IMR-90 (cell line): ENCODE data around the gene DOCK10. TPM values are rescaled to one million over a fixed set of nuclear protein-coding genes. Genes with fewer than 3 reads are reported as not detected.

Experiments used
- ATAC-seq: fragments of 200-7000 bp; cut with Tn5 transposase; 2 replicates; pipeline ENCODE4 v1.9.1; 2020; ENCODE audit warnings: low read depth, mild to moderate bottlenecking, moderate library complexity
- BruUV-seq: library from RNA; stranded (reverse); fragments of 400-500 nt; replicated peaks from 2 replicates; lab custom pipeline; 2021; lab: Mats Ljungman, UMichigan
- CTCF ChIA-PET: fragments of 300-600 bp; formaldehyde crosslinking; extraction: SDS; loops from one replicate; lab custom pipeline; 2021; ENCODE audit warnings: antibody characterized with exemption; lab: Yijun Ruan, JAX
- POLR2A ChIA-PET: fragments of 300-600 bp; sonication (Branson Sonifier 250); formaldehyde crosslinking; loops from one replicate; lab custom pipeline; 2022; ENCODE audit warnings: antibody characterized with exemption; ENCODE audit not compliant: unreplicated experiment; lab: Charles Lee
- DNase-seq: peaks from one replicate; pipeline ENCODE4 v3.0.0; 2013
- H2AFZ ChIP-seq: replicated peaks from 2 replicates; pipeline ENCODE3; 2013; ENCODE audit warnings: low read length, mild to moderate bottlenecking; ENCODE audit not compliant: poor library complexity
- H2AK5ac ChIP-seq: 2 replicates; pipeline ENCODE4 v1.6.1; 2013; ENCODE audit warnings: low read depth, low read length, inconsistent platforms
- H2AK9ac ChIP-seq: replicated peaks from 2 replicates; pipeline ENCODE3; 2013; ENCODE audit warnings: mild to moderate bottlenecking, low read depth, low read length, moderate library complexity; ENCODE audit not compliant: poor library complexity
- H2BK120ac ChIP-seq: 2 replicates; pipeline ENCODE4 v1.6.1; 2013; ENCODE audit warnings: low read depth, low read length, inconsistent platforms
- H2BK15ac ChIP-seq: 3 replicates; pipeline ENCODE4 v1.6.1; 2013; ENCODE audit warnings: low read depth, low read length, inconsistent platforms
- H2BK20ac ChIP-seq: 2 replicates; pipeline ENCODE4 v1.6.1; 2013; ENCODE audit warnings: low read depth, mild to moderate bottlenecking, inconsistent platforms, low read length, moderate library complexity
- H2BK5ac ChIP-seq: 2 replicates; pipeline ENCODE4 v1.6.1; 2013; ENCODE audit warnings: mild to moderate bottlenecking, low read depth, low read length, inconsistent platforms; ENCODE audit not compliant: poor library complexity, severe bottlenecking
- H3K14ac ChIP-seq: replicated peaks from 2 replicates; pipeline ENCODE4 v1.6.1; 2013; ENCODE audit warnings: low read depth, low read length, inconsistent platforms
- H3K18ac ChIP-seq: 2 replicates; pipeline ENCODE4 v1.6.1; 2013; ENCODE audit warnings: low read depth, low read length, control low read depth
- H3K23ac ChIP-seq: 2 replicates; pipeline ENCODE4 v1.6.1; 2013; ENCODE audit warnings: low read depth, low read length, inconsistent platforms
- H3K27ac ChIP-seq: 2 replicates; pipeline ENCODE4 v1.5.1; 2013; ENCODE audit warnings: mild to moderate bottlenecking, control low read depth, low read length; ENCODE audit not compliant: insufficient read depth
- H3K27me3 ChIP-seq: 2 replicates; pipeline ENCODE4 v1.6.1; 2013; ENCODE audit warnings: low read length; ENCODE audit not compliant: control insufficient read depth, insufficient read depth
- H3K36me3 ChIP-seq: 2 replicates; pipeline ENCODE4 v1.6.1; 2013; ENCODE audit warnings: low read length, mixed read lengths; ENCODE audit not compliant: control insufficient read depth, insufficient read depth
- H3K4ac ChIP-seq: 2 replicates; pipeline ENCODE4 v1.6.1; 2013; ENCODE audit warnings: low read depth, low read length, inconsistent platforms
- H3K4me1 ChIP-seq: 2 replicates; pipeline ENCODE4 v1.6.1; 2013; ENCODE audit warnings: low read length, mixed read lengths; ENCODE audit not compliant: control insufficient read depth, insufficient read depth
- H3K4me2 ChIP-seq: 2 replicates; pipeline ENCODE4 v1.6.1; 2013; ENCODE audit warnings: low read depth, mild to moderate bottlenecking, control low read depth, low read length, moderate library complexity
- H3K4me3 ChIP-seq: 2 replicates; pipeline ENCODE4 v1.5.1; 2013; ENCODE audit warnings: low read depth, mild to moderate bottlenecking, control low read depth, low read length, moderate library complexity; ENCODE audit not compliant: insufficient read depth
- H3K56ac ChIP-seq: 2 replicates; pipeline ENCODE4 v1.6.1; 2013; ENCODE audit warnings: low read length, inconsistent platforms; ENCODE audit not compliant: insufficient read depth; ENCODE audit errors: extremely low read depth
- H3K79me1 ChIP-seq, 2 experiments: 2 replicates each; pipeline ENCODE4 v1.6.1; 2013; ENCODE audit warnings: low read length in 2 of 2, inconsistent platforms in 1 of 2, low read depth in 1 of 2
- H3K9ac ChIP-seq: 2 replicates; pipeline ENCODE4 v1.6.1; 2013; ENCODE audit warnings: low read depth, low read length, control low read depth
- H3K9me1 ChIP-seq: 2 replicates; pipeline ENCODE4 v1.6.1; 2013; ENCODE audit warnings: low read length, inconsistent platforms; ENCODE audit not compliant: insufficient read depth
- H3K9me3 ChIP-seq: 2 replicates; pipeline ENCODE4 v1.6.1; 2013; ENCODE audit warnings: low read length; ENCODE audit not compliant: control insufficient read depth, insufficient read depth
- H4K20me1 ChIP-seq: 2 replicates; pipeline ENCODE4 v1.6.1; 2013; ENCODE audit warnings: low read length, inconsistent platforms; ENCODE audit not compliant: insufficient read depth
- H4K5ac ChIP-seq: 2 replicates; pipeline ENCODE4 v1.6.1; 2013; ENCODE audit warnings: mild to moderate bottlenecking, low read depth, low read length, control low read depth
- H4K8ac ChIP-seq, 2 experiments: 2 replicates each; pipeline ENCODE4 v1.6.1; 2013; ENCODE audit warnings: low read depth in 2 of 2, low read length in 2 of 2, control low read depth in 1 of 2, inconsistent platforms in 1 of 2
- H4K91ac ChIP-seq: 2 replicates; pipeline ENCODE4 v1.6.1; 2013; ENCODE audit warnings: low read depth, low read length, inconsistent platforms; ENCODE audit not compliant: insufficient read depth
- BHLHE40 ChIP-seq: fragments of 150-350 bp; IDR thresholded peaks from 2 replicates; pipeline ENCODE4 v1.6.1; 2016; ENCODE audit warnings: mild to moderate bottlenecking, low read depth, low read length
- CEBPB ChIP-seq: IDR thresholded peaks from 2 replicates; pipeline ENCODE4 v1.6.1; 2012; ENCODE audit warnings: low read depth, low read length, improper control_type of control experiment
- CHD1 ChIP-seq: IDR thresholded peaks from 2 replicates; pipeline ENCODE4 v1.6.1; 2012; ENCODE audit warnings: low read depth, low read length, improper control_type of control experiment
- FOS ChIP-seq: fragments of 150-350 bp; IDR thresholded peaks from 2 replicates; pipeline ENCODE4 v1.6.1; 2016; ENCODE audit warnings: low read depth, low read length
- MAFK ChIP-seq: IDR thresholded peaks from 2 replicates; pipeline ENCODE4 v1.6.1; 2012; ENCODE audit warnings: low read depth, low read length, improper control_type of control experiment
- MAZ ChIP-seq: IDR thresholded peaks from 2 replicates; pipeline ENCODE4 v1.6.1; 2012; ENCODE audit warnings: low read depth, mild to moderate bottlenecking, low read length, improper control_type of control experiment, moderate library complexity, borderline replicate concordance
- MXI1 ChIP-seq: IDR thresholded peaks from 2 replicates; pipeline ENCODE4 v1.6.1; 2012; ENCODE audit warnings: low read depth, mild to moderate bottlenecking, low read length, moderate library complexity, borderline replicate concordance
- NFE2L2 ChIP-seq: fragments of 150-350 bp; IDR thresholded peaks from 2 replicates; pipeline ENCODE4 v1.6.1; 2016; ENCODE audit warnings: low read depth, mild to moderate bottlenecking, low read length
- POLR2A ChIP-seq: IDR thresholded peaks from 2 replicates; pipeline ENCODE4 v1.6.1; 2012; ENCODE audit warnings: mild to moderate bottlenecking, low read depth, low read length
- RAD21 ChIP-seq: IDR thresholded peaks from 2 replicates; pipeline ENCODE4 v1.6.1; 2012; ENCODE audit warnings: low read length, improper control_type of control experiment
- RCOR1 ChIP-seq: IDR thresholded peaks from 2 replicates; pipeline ENCODE4 v1.6.1; 2012; ENCODE audit warnings: mild to moderate bottlenecking, low read length, improper control_type of control experiment; ENCODE audit not compliant: insufficient replicate concordance
- RFX5 ChIP-seq: IDR thresholded peaks from 2 replicates; pipeline ENCODE4 v1.8.0; 2012; ENCODE audit warnings: low read depth, mild to moderate bottlenecking, low read length, moderate library complexity
- SMC3 ChIP-seq: fragments of 150-350 bp; IDR thresholded peaks from 2 replicates; pipeline ENCODE4 v1.6.1; 2016; ENCODE audit warnings: low read depth, mild to moderate bottlenecking, antibody characterized with exemption, low read length, moderate library complexity
- USF2 ChIP-seq: fragments of 150-350 bp; IDR thresholded peaks from 2 replicates; pipeline ENCODE4 v1.6.1; 2017; ENCODE audit warnings: mild to moderate bottlenecking, antibody characterized with exemption, low read length, low read depth
- WGBS, 2 experiments: methylation state at CpG; one replicate each; pipeline versions ENCODE4 v1.1.5 to v1.1.7; 2013; ENCODE audit warnings: missing lambda C conversion rate in 2 of 2; ENCODE audit not compliant: insufficient read length in 1 of 2; ENCODE audit errors: extremely low coverage in 2 of 2; 5-methylcytosine and 5-hydroxymethylcytosine counted together
- dilution Hi-C: fragments of 300-500 bp; cut with HindIII; formaldehyde crosslinking; loops from one replicate; pipeline ENCODE4 v1.14.3; 2018; ENCODE audit warnings: low sequenced_read_pairs; ENCODE audit not compliant: unreplicated experiment
- in situ Hi-C: fragments of 300-500 bp; cut with MboI; formaldehyde crosslinking; loops from 3 replicates; pipeline ENCODE4 v1.14.3; 2019; ENCODE audit warnings: low sequenced_read_pairs, inconsistent platforms, mixed read lengths
- intact Hi-C: fragments of 100-400 bp; cut with micrococcal nuclease; formaldehyde crosslinking; loops from 2 replicates; pipeline ENCODE4 v1.10.0; 2022
- polyA plus RNA-seq, 3 experiments: library from polyadenylated mRNA; depleted of rRNA; stranded (reverse); fragments of >200 nt; gene quantifications; 2 replicates each; pipeline ENCODE4 v1.2.3, GENCODE V29; 2012; ENCODE audit warnings: low replicate concordance in 1 of 3
- total RNA-seq: library from RNA; depleted of rRNA; stranded (reverse); fragments of >200 nt; gene quantifications from 2 replicates; pipeline ENCODE4 v1.2.3, GENCODE V29; 2012

DOCK10 gene
- total and polyA plus RNA-seq, 2 of the 4 experiments (the other 2 are of a cell fraction) = 58.6 to 75.3 TPM

- no peaks in the 10 kb centered on the region for H3K36me3 ChIP-seq
- intact Hi-C loops (no loop called here), dilution Hi-C loops (no loop called here), in situ Hi-C loops (no loop called here)
- ChIA-PET POLR2A (no interaction called here), CTCF (no interaction called here)
- no peaks in the 10 kb centered on the region for H3K27me3 ChIP-seq
- DNase-seq (no peak), ATAC-seq (no peak)
- H3K4me1 ChIP-seq = no peaks in the 10 kb centered on the region
- H2BK120ac ChIP-seq = no peak overlapping the region
- no peak overlapping the region for H3K4me2 ChIP-seq
- BruUV-seq = no TSS peak
- H2AK9ac ChIP-seq = no peak overlapping the region
- H3K4me3 ChIP-seq = no peak overlapping the region
- H3K14ac ChIP-seq = no peak overlapping the region
- H3K23ac ChIP-seq = no peak overlapping the region
- H2BK5ac ChIP-seq = no peak overlapping the region
- no peak overlapping the region for H4K8ac ChIP-seq
- no peaks in the 10 kb centered on the region for H3K9me1 ChIP-seq
- no peak overlapping the region for H2AK5ac ChIP-seq
- H4K5ac ChIP-seq = no peak overlapping the region
- WGBS, 2 experiments = 20% methylated on average over 1 of the region's 1 CpG; no CpG with 5 or more reads in 1 of the 2 experiments
- no peak overlapping the region for H3K18ac ChIP-seq
- no peak overlapping the region for H2BK15ac ChIP-seq
- no peak overlapping the region for H3K27ac ChIP-seq
- no peaks in the 10 kb centered on the region for H3K79me1 ChIP-seq
- H2BK20ac ChIP-seq = no peak overlapping the region
- no peak overlapping the region for H3K9ac ChIP-seq
- no peak for TF ChIP-seq FOS
- TF ChIP-seq CHD1 = no peak
- no peak for TF ChIP-seq RCOR1
- no peak for TF ChIP-seq MAZ
- TF ChIP-seq BHLHE40 = no peak
- no peak for TF ChIP-seq RAD21
- TF ChIP-seq MXI1 = no peak
- no peak for TF ChIP-seq NFE2L2
- no peak for TF ChIP-seq MAFK
- no peak for TF ChIP-seq RFX5
- no peak for TF ChIP-seq USF2
- no peak for TF ChIP-seq POLR2A
- TF ChIP-seq SMC3 = no peak
- no peak for TF ChIP-seq CEBPB
- H3K4ac ChIP-seq = no peak overlapping the region
- peaks cover 7% of the 10 kb centered on the region for H3K9me3 ChIP-seq
- H4K20me1 ChIP-seq = no peaks in the 10 kb centered on the region
- no peak overlapping the region for H3K56ac ChIP-seq
- no peak overlapping the region for H2AFZ ChIP-seq
- no peak overlapping the region for H4K91ac ChIP-seq
These were observed 310.6 kb downstream of the DOCK10 start for GRCh38 chr2:224731665-224732064.
